GM21367 (cell line): Measurements from ENCODE around the gene CCDC78.
"Not testable (repeated sequence)": the region's sequence is repeated elsewhere in the genome, so short reads cannot be mapped to it uniquely, and the experiment has no call there.

ENCODE experiments used
- ATAC-seq: cut with Tn5 transposase; IDR thresholded peaks from one replicate; pipeline ENCODE4 v1.9.1; 2021; ENCODE audit not compliant: unreplicated experiment

The CCDC78 gene

GRCh38 chr16:761625-762513 lies 35.6 kb upstream of the CCDC78 start:
- ATAC-seq, result no peak

- no peak for ATAC-seq
Measured at GRCh38 chr16:760545-761343, 34.5 kb upstream of the CCDC78 start, which contains the start of gene MSLN. TSS of gene MSLN (plus strand) at chr16:760734. CDS start at chr16:762681, 1,947 bp downstream.

- ATAC-seq, result no peak
Measured at GRCh38 chr16:760065-760464, 33.8 kb upstream of the CCDC78 start.

GRCh38 chr16:759110-759910 lies 33.1 kb upstream of the CCDC78 start:
- no peak for ATAC-seq

GRCh38 chr16:756428-756827 lies 30.2 kb upstream of the CCDC78 start:
- ATAC-seq, result no peak

GRCh38 chr16:754656-755055 lies 28.4 kb upstream of the CCDC78 start:
- ATAC-seq, result no peak

GRCh38 chr16:754121-754607 lies 27.9 kb upstream of the CCDC78 start:
- not testable (repeated sequence) for ATAC-seq

GRCh38 chr16:752007-752312 lies 25.7 kb upstream of the CCDC78 start:
- ATAC-seq, result no peak

GRCh38 chr16:751152-752006 lies 25.1 kb upstream of the CCDC78 start:
- no peak for ATAC-seq

- no peak for ATAC-seq
Measured at GRCh38 chr16:750485-750884, 24.2 kb upstream of the CCDC78 start.

- no peak for ATAC-seq
Measured at GRCh38 chr16:749010-749409, 22.8 kb upstream of the CCDC78 start.

- ATAC-seq, result no peak
Measured at GRCh38 chr16:747978-748746, 21.9 kb upstream of the CCDC78 start.

GRCh38 chr16:746637-747036 lies 20.4 kb upstream of the CCDC78 start:
- ATAC-seq, result no peak

GRCh38 chr16:745739-746138 lies 19.5 kb upstream of the CCDC78 start:
- ATAC-seq, result no peak

- ATAC-seq, result no peak
Measured at GRCh38 chr16:743794-744500, 17.7 kb upstream of the CCDC78 start.

GRCh38 chr16:742894-743293 lies 16.7 kb upstream of the CCDC78 start:
- ATAC-seq, result not testable (repeated sequence)

- ATAC-seq, result no peak
Measured at GRCh38 chr16:741986-742629, 15.9 kb upstream of the CCDC78 start.

GRCh38 chr16:740764-741505 lies 14.7 kb upstream of the CCDC78 start, which contains the start of gene CIAO3:
TSS of gene CIAO3 (minus strand) at chr16:740997. CDS start at chr16:740985, 12 bp downstream.
- peak; percentile 51 for ATAC-seq
